ENCODE data around the gene PCDHA9. TPM values are rescaled to one million over a fixed set of nuclear protein-coding genes. Genes with fewer than 3 reads are reported as not detected.
"Not testable (repeated sequence)": the region's sequence is repeated elsewhere in the genome, so short reads cannot be mapped to it uniquely, and the experiment has no call there.

PCDHA9 gene
- total RNA-seq, 1 experiment from 2014 or later: 0.55 TPM

DNA sequence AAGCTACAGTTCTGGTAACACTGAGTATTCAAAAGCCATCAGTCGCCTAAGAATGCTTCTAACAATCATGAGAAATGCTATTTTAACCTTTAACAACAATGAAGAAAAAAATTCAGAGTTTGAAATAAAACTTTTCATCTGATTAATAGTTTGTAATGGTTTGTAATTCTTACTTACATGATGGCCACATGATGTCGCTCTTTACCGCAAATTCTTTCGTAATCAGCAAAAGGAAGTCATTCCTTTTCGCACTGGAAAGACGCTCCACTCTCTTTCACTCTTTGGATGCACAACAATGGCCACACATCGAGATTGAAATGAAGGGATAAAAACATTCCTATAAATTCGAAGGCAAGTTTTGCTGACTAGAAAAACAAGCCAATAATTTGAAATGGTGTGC is 14.2 kb upstream of the PCDHA9 start, which contains the start of gene PCDHA7:
Gene PCDHA7 (plus strand): TSS at position 277 of the 400 bp plus-strand sequence. CDS start 115 bp downstream, at position 392.
- Histone ChIP-seq H3K79me2 (ENCODE audit: insufficient read depth, low read length) (no peaks in the 10 kb centered on the region), H4K5ac (ENCODE audit: insufficient read length, low read depth, low read length) (no peak within 1 kb of the TSS), H3K9me3 (ENCODE audit: control insufficient read depth, low read depth, low read length) (no peaks in the 10 kb centered on the region), H3K4ac (ENCODE audit: low read depth, low read length) (no peak within 1 kb of the TSS), H3K27ac (ENCODE audit: insufficient read length, low read depth, low read length) (no peak within 1 kb of the TSS), H2AFZ (ENCODE audit: low read length) (no peak within 1 kb of the TSS), H3K4me2 (ENCODE audit: insufficient read depth, insufficient read length, low read length) (no peak within 1 kb of the TSS), H4K20me1 (ENCODE audit: control insufficient read depth, insufficient read depth, insufficient read length) (no peaks in the 10 kb centered on the region), H3K79me1 (ENCODE audit: insufficient read depth, low read depth, low read length, poor library complexity, severe bottlenecking) (no peaks in the 10 kb centered on the region), H3K27me3 (ENCODE audit: insufficient read depth, low read length) (no peaks in the 10 kb centered on the region), H3K14ac (ENCODE audit: insufficient read depth, low read length) (no peak within 1 kb of the TSS), H3K18ac (ENCODE audit: insufficient read length, low read depth, low read length) (no peak within 1 kb of the TSS), H3K23me2 (ENCODE audit: insufficient read length, low read depth, low read length, poor library complexity, severe bottlenecking) (no peaks in the 10 kb centered on the region), H2AK5ac (ENCODE audit: insufficient read length, low read length) (no peak within 1 kb of the TSS), H4K91ac (ENCODE audit: insufficient read length, low read depth, low read length) (no peak within 1 kb of the TSS), H3K23ac (ENCODE audit: insufficient read length, low read depth, low read length) (no peak within 1 kb of the TSS), H2BK5ac (ENCODE audit: insufficient read length, low read length) (no peak within 1 kb of the TSS), H2BK12ac (ENCODE audit: insufficient read length, low read depth, low read length) (no peak within 1 kb of the TSS), H3T11ph (ENCODE audit: low read length) (no peak within 1 kb of the TSS), H2BK15ac (ENCODE audit: low read depth, low read length) (no peak within 1 kb of the TSS), H3K56ac (ENCODE audit: insufficient read length, low read depth, low read length) (no peak within 1 kb of the TSS), H3K9ac (ENCODE audit: extremely low read depth, insufficient read length, low read length) (no peak within 1 kb of the TSS), H3K4me1 (ENCODE audit: insufficient read depth, low read length) (no peaks in the 10 kb centered on the region), H2BK120ac (ENCODE audit: low read depth, low read length, poor library complexity, severe bottlenecking) (no peak within 1 kb of the TSS), H2BK20ac (ENCODE audit: low read depth, low read length, poor library complexity, severe bottlenecking) (no peak within 1 kb of the TSS), H4K8ac (replicated peaks; ENCODE audit: insufficient read length, low read depth, low read length) (no peak within 1 kb of the TSS)
- Mint-ChIP-seq H3K9me3 (peaks cover 25 to 28% of the 10 kb centered on the region in 2 experiments), H3K4me1 (peaks cover 0 to 5% of the 10 kb centered on the region in 2 experiments; a peak in 1 of 4 replicates), H3K27me3 (ENCODE audit: low read depth) (no peaks in the 10 kb centered on the region), H3K36me3 (ENCODE audit: insufficient read depth in 1 of 3, low read depth in 3 of 3) (peaks cover 17 to 44% (median 19%) of the 10 kb centered on the region in 3 experiments), H3K4me3 (peak within 1 kb of the TSS in 1 of 2 experiments; percentile 33; a peak in 1 of 5 replicates), H3K27ac (no peak within 1 kb of the TSS)
- DNase-seq: no peak
- no CpG with 5 or more reads among the region's 8 CpGs for WGBS (ENCODE audit: extremely low coverage, insufficient read length, low lambda C conversion rate)
- TF ChIP-seq CTCF (conservative IDR thresholded peaks at IDR 0.05): 0 out of 3 replicates have a peak, but pooled peaks have one; percentile 19

DNA sequence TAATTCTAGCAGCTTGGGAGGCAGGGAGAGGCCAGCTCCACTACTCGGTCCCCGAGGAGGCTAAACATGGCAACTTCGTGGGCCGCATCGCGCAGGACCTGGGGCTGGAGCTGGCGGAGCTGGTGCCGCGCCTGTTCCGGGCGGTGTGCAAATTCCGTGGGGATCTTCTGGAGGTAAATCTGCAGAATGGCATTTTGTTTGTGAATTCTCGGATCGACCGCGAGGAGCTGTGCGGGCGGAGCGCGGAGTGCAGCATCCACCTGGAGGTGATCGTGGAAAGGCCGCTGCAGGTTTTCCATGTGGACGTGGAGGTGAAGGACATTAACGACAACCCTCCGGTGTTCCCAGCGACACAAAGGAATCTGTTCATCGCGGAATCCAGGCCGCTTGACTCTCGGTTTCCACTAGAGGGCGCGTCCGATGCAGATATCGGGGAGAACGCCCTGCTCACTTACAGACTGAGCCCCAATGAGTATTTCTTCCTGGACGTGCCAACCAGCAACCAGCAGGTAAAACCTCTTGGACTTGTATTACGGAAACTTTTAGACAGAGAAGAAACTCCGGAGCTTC is 13.7 kb upstream of the PCDHA9 start:
- not testable (repeated sequence) for H3T11ph ChIP-seq (ENCODE audit: low read length); H2AFZ ChIP-seq (ENCODE audit: low read length); DNase-seq; H4K20me1 ChIP-seq (ENCODE audit: control insufficient read depth, insufficient read depth, insufficient read length); H2BK20ac ChIP-seq (ENCODE audit: low read depth, low read length, poor library complexity, severe bottlenecking); H4K5ac ChIP-seq (ENCODE audit: insufficient read length, low read depth, low read length); H3K4ac ChIP-seq (ENCODE audit: low read depth, low read length); H2AK5ac ChIP-seq (ENCODE audit: insufficient read length, low read length); H2BK12ac ChIP-seq (ENCODE audit: insufficient read length, low read depth, low read length); H3K27ac ChIP-seq (ENCODE audit: insufficient read length, low read depth, low read length); H3K27me3 ChIP-seq (ENCODE audit: insufficient read depth, low read length); H3K4me2 ChIP-seq (ENCODE audit: insufficient read depth, insufficient read length, low read length); H4K91ac ChIP-seq (ENCODE audit: insufficient read length, low read depth, low read length); H3K18ac ChIP-seq (ENCODE audit: insufficient read length, low read depth, low read length); H3K27me3 Mint-ChIP-seq (ENCODE audit: low read depth); H3K23me2 ChIP-seq (ENCODE audit: insufficient read length, low read depth, low read length, poor library complexity, severe bottlenecking); H3K9me3 ChIP-seq (ENCODE audit: control insufficient read depth, low read depth, low read length); H3K9ac ChIP-seq (ENCODE audit: extremely low read depth, insufficient read length, low read length); H3K23ac ChIP-seq (ENCODE audit: insufficient read length, low read depth, low read length); H4K8ac ChIP-seq (replicated peaks; ENCODE audit: insufficient read length, low read depth, low read length); H3K56ac ChIP-seq (ENCODE audit: insufficient read length, low read depth, low read length); H3K4me1 Mint-ChIP-seq; H3K27ac Mint-ChIP-seq; H2BK120ac ChIP-seq (ENCODE audit: low read depth, low read length, poor library complexity, severe bottlenecking); H3K79me1 ChIP-seq (ENCODE audit: insufficient read depth, low read depth, low read length, poor library complexity, severe bottlenecking); H3K14ac ChIP-seq (ENCODE audit: insufficient read depth, low read length); H2BK15ac ChIP-seq (ENCODE audit: low read depth, low read length); H3K4me1 ChIP-seq (ENCODE audit: insufficient read depth, low read length); H2BK5ac ChIP-seq (ENCODE audit: insufficient read length, low read length); H3K79me2 ChIP-seq (ENCODE audit: insufficient read depth, low read length)
- peak overlapping the region in 1 of 2 experiments; percentile 33; a peak in 1 of 5 replicates for H3K4me3 Mint-ChIP-seq
- WGBS (ENCODE audit: extremely low coverage, insufficient read length, low lambda C conversion rate): no CpG with 5 or more reads among the region's 38 CpGs
- peaks cover 14 to 38% (median 15%) of the 10 kb centered on the region in 3 experiments for H3K36me3 Mint-ChIP-seq (ENCODE audit: insufficient read depth in 1 of 3, low read depth in 3 of 3)
- peaks cover 20 to 26% of the 10 kb centered on the region in 2 experiments for H3K9me3 Mint-ChIP-seq

Data from H9 (cell line).